ENCODE results near the gene SUPV3L1.

DNA sequence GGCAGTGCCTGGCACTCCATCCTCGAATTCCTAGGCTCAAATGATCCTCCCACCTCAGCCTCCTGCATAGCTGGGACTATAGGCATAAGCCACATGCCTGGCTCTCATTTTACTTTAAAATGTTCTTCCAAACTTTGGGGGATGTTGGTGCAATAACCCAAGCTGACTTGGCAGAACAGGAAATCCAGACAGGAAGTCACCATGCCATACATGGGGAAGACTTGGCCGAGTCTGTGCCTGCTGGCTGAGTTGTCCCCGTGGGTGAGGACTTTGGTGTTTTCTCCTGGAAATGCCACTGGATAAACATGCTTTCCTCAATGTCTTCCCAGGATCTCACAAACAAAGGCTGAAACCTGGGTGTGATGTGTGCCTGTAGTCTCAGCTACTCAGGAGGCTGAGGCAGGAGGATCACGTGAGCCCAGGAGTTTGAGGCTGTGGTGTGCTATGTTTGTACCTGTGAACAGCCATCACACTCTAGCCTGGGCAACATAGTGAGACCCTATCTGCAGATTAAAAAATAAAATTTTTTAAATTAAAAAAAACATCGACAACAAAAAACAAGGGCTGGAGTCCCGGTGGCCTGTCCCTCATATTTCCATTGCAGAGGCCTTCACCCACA lies 59.9 kb downstream of the SUPV3L1 start:
- TF ChIP-seq POLR2AphosphoS5 (IDR thresholded peaks at IDR 0.05): no peak
- no peak for TF ChIP-seq POLR2A (IDR thresholded peaks at IDR 0.05)
- TF ChIP-seq, protein P1, sequence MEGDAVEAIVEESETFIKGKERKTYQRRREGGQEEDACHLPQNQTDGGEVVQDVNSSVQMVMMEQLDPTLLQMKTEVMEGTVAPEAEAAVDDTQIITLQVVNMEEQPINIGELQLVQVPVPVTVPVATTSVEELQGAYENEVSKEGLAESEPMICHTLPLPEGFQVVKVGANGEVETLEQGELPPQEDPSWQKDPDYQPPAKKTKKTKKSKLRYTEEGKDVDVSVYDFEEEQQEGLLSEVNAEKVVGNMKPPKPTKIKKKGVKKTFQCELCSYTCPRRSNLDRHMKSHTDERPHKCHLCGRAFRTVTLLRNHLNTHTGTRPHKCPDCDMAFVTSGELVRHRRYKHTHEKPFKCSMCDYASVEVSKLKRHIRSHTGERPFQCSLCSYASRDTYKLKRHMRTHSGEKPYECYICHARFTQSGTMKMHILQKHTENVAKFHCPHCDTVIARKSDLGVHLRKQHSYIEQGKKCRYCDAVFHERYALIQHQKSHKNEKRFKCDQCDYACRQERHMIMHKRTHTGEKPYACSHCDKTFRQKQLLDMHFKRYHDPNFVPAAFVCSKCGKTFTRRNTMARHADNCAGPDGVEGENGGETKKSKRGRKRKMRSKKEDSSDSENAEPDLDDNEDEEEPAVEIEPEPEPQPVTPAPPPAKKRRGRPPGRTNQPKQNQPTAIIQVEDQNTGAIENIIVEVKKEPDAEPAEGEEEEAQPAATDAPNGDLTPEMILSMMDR (IDR thresholded peaks at IDR 0.05): no peak

All from breast epithelium (tissue), 3 donors.